NK-92 (cell line): ENCODE measurements around the gene EDARADD.

Source experiments
- DNase-seq: peaks from one replicate; lab custom pipeline; 2025; ENCODE audit not compliant: unreplicated experiment; lab: John Stamatoyannopoulos, UW

EDARADD gene

GRCh38 chr1:236511735-236512418 lies 117.8 kb downstream of the EDARADD start:
- no peak for DNase-seq

GRCh38 chr1:236514703-236515442 lies 120.8 kb downstream of the EDARADD start:
- DNase-seq = no peak

DNA sequence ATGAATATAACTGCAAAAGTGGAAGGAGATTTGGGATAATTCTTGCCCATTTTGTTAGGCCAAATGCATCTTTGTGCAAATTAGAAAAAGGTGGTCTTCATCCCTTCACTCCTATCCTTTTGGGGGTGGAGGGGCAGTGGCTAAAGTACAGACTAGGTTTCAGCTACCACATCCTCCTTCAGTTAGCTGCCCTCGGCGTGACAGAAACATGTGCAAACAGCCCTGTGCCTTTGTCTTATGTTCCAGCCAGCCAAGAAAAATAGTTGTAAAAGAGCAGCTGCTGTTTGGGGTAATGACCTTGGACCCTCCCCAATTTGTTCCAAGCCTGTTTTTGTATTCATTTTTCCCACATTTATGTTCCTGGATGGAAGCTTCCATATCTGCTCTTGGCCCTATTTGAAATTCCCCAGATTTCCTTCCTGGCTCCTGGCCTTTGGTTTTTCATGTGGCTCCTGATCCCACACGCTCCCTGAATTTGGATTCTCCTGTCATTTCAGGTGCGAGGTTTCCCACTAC lies 121.4 kb downstream of the EDARADD start:
- no peak for DNase-seq

- no peak for DNase-seq
Measured at GRCh38 chr1:236516929-236517704, 123.0 kb downstream of the EDARADD start.

- no peak for DNase-seq
Measured at GRCh38 chr1:236518322-236518721, 124.2 kb downstream of the EDARADD start.

- no peak for DNase-seq
Measured at GRCh38 chr1:236520445-236521005, 126.4 kb downstream of the EDARADD start.

GRCh38 chr1:236522937-236523703 lies 129.0 kb downstream of the EDARADD start:
- DNase-seq = no peak

DNA sequence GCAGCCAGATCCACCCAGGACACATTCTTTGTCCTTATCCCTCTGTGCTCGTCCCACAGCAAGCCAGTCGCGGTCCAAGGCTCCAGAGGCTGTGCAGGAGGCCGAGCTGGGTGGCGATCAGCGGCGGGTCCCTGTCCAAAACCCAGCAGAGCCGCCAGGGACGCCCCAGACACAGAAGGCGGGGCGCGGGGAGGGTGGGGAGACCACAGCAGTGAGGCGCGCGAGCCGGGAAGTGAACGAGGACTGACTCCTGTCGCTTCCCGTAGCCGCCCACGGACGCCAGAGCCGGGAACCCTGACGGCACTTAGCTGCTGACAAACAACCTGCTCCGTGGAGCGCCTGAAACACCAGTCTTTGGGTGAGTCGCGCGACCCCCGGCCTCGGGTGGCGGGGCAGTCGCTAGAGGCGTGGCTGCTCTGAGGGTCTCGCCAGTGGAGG lies 129.6 kb downstream of the EDARADD start, which contains the start of gene LGALS8:
LGALS8 (plus strand) TSS at position 279 of the 438 bp plus-strand sequence. CDS start 2,089 bp downstream, outside the sequence.
- peak; percentile 24 for DNase-seq

DNA sequence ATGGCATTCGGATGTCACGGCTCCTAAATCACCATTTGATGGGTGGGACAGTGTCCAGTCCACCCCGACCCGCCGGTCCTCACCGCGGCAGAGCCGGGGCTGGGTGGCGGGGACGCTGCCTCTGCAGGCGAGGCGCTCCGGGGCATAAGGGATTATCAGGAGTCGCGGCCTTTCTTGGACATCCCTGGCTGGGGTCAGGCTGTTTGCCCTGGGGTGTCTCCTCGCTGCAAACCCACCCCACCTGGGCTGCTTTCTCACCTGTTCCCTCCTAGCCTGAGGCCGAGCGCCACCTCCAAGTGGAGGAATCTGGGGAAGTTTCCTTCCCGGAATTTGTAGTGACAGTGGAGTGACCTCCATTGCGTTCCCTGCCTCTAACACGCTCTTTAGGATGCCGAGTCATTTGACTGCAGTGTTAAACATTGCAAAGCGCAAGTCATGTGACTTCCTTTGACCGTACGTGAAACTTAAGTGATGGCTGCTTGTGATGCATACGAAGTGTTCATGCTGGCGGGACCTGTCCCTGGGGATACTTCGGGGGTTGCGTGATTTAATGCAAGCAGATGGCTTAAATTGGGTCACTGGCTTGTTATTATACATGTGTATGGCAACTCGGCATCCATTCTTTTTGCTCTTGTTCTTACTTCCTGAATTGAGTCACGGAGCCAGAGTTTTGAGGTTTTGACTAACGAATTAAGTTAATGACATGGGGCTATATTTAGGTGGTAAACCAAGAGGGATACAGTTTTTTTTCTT lies 130.2 kb downstream of the EDARADD start:
- no peak for DNase-seq

GRCh38 chr1:236524895-236525184 lies 130.8 kb downstream of the EDARADD start:
- DNase-seq = no peak

GRCh38 chr1:236526079-236526478 lies 132.0 kb downstream of the EDARADD start:
- DNase-seq = no peak

DNA sequence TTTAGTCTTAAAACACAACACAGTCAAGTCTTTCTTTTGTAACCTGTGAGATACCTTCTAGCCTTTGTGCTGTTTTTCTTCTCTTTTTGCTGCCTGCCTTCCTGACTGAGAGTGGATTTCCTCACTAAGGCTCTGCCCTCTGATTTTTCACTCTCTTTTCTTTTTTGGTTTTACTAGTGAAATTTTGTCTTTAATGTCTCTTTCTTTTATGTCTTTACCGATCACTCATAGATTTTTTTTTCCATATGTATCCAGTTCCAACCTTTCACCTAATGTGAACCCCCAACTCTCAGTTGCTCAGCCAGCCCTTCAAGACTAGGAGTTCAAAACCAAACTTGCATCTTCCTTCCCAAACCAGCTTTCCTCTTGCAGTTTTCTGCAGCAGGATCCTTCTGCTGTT lies 136.2 kb downstream of the EDARADD start:
- DNase-seq = no peak

GRCh38 chr1:236530959-236531358 lies 136.9 kb downstream of the EDARADD start:
- no peak for DNase-seq

GRCh38 chr1:236532850-236533249 lies 138.8 kb downstream of the EDARADD start:
- no peak for DNase-seq

DNA sequence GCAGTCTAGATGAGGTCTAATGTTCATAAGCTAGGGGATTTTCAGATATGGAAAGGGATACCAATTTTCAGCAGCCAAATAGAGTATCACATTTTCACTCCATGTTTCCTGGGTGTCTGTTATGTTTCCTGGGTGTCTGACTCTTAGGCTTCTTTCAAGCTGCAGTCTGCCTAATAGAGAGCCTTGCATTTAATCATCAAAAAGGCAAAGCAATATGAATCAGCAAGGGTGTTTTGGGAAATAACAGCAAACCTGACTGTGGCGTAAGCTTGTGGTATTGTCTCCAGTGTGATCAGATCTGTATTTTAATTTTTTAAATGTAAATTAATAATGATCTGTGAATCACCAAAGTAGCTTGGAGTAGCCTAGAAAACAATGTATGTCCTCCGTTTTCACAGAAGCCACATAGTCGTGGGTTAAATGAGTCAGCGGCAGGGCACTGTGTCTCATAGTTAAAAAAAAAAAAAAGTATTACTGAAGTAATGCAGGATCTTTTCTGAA lies 140.1 kb downstream of the EDARADD start:
- DNase-seq = no peak
